GM21526 (cell line): ENCODE data around the gene KCTD21.
A peak's percentile ranks its signal among the peaks of the same experiment; 100 is the strongest.
"Not testable (repeated sequence)": the region's sequence is repeated elsewhere in the genome, so short reads cannot be mapped to it uniquely, and the experiment has no call there.

Experiments
- ATAC-seq: cut with Tn5 transposase; IDR thresholded peaks from one replicate; pipeline ENCODE4 v1.9.1; 2021; ENCODE audit warnings: moderate library complexity; ENCODE audit not compliant: unreplicated experiment, low FRiP score

The KCTD21 gene, protein sequence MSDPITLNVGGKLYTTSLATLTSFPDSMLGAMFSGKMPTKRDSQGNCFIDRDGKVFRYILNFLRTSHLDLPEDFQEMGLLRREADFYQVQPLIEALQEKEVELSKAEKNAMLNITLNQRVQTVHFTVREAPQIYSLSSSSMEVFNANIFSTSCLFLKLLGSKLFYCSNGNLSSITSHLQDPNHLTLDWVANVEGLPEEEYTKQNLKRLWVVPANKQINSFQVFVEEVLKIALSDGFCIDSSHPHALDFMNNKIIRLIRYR

DNA sequence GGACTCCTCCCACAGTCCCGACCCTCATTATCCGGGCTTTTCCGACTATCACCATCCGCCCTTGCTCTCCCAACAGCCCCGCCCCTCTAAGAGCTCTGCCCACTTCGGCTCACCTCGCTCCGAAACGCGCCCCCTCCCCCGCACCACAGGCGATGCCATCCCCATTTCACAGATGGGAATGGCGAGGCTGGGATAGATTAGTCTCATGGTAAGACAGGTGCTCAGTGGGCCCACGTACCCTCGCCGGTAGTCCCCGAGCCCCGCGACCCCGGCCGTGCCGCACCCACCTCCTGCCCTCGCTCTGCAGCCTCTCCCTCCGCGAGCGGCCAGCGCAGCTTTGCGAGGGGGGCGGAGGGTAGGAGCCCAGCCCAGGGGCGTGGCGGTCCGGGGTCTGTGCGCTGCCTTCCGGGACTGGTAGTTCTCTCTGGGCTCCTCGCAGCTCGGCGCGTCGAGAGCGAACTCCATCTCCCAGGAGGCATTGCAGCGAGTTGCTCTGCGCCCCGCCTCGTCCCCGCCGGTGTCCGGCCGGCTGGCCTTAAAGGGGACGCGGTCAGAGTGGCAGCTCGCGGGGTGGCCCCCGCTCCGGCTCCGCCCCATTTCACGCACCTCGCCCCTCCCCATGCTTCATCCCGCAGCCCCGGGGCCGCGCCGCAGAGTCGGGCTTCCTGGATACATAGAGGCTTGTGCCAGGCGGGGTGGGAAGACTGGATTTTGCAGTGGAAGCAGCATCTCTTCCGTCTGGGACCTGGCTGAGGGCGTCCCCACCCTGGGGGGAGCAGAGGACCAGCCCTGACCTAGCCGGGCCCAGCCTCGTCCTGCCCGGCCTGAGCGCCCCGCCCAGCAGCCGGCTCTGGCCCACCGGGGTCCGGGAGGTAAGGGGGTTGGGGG lies at the start of gene KCTD21, which contains the start of gene USP35:
Gene KCTD21 (minus strand): TSS at position 341 of the 888 bp plus-strand sequence. CDS start 14,072 bp downstream, outside the sequence.
Gene USP35 (plus strand): TSS at position 634 of the 888 bp plus-strand sequence. CDS start 7,327 bp downstream, outside the sequence.
- ATAC-seq = peak; percentile 96

DNA sequence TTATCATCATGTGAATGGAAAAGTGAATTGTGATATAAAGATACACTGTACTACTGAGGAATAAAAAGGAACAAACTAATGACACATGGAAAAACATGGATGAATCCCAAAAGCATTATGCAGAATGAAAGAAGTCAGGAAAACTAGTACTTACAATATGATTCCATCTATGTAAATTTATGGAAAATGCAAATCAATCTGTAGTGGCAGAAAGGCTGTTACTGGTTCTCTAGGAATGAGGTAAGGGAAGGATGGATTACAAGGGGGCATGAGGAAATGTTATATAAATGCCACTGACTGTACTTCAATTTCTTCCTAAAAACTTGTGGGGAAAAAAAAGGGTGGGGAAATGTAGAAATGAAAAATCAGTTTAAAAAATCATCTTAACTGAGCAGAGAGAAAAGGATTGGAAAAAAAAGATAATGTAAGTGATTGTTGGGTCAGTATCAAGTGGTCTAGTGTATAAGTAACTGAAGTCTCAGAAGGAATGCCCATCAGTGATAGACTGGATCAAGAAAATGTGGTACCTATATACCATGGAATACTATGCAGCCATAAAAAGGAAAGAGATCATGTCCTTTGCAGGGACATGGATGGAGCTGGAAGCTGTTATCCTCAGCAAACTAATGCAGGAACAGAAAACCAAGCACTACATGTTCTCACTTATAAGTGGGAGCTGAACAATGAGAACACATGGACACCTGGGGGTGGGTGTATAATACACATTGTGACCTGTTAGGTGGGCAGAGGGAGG lies 49.0 kb upstream of the KCTD21 start:
- ATAC-seq = no peak

DNA sequence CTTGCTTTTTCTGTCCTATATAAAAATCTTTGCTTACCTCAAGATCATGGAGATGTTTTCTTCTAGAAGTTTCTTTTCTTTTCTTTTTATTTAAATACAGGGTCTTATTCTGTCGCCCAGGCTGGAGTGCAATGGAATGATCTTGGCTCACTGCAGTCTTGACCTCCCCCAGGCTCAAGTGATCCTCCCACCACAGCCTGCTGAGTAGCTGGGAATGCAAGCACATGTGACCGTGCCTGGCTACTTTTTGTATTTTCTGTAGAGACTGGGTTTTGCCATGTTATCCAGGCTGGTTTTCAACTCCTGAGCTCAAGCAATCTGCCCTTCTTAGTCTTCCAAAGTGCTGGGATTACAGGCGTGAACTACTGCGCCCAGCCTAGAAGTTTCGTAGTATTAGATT lies 45.6 kb upstream of the KCTD21 start:
- no peak for ATAC-seq

DNA sequence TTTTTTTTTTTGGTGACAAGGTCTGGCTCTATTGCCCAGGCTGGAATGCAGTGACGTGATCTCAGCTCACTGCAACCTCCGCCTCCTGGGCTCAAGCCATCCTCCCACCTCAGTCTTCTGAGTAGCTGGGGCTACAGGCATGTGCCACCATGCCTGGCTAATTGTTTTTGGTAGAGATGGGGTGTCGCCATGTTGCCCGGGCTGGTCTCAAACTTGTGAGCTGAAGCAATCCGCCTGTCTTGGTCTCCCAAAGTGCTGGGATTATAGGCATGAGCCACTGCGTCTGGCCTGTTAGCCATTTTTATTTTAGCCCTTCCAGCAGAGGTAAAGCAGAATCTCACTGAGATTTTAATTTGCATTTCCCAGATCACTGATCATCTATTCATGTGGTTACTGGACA lies 44.6 kb upstream of the KCTD21 start:
- ATAC-seq = not testable (repeated sequence)

DNA sequence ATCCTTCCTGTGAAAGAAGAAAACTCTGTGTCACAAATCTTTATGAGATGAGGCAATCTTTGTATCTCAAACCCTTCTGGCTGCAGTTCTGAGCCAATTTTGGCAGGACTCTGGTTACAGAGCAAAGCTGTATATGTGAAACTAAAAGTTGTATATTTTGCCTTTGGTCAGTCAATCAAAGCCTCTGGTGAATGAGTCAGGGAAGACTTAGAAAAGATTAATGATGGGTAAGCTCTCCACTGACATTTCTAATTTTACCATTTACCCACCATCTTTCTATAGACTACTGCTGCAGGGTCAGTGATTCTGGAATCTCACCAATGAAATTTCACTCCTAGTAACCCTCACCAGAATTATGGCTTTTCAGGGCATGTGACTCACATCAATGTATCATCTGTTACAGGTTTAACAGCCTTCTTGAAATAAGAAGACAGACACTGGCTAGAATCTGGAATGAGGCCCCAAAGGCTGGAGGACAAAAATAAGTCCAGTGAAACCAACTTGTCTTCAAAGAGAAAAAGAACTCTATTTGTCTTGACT lies 43.6 kb upstream of the KCTD21 start:
- ATAC-seq = no peak

DNA sequence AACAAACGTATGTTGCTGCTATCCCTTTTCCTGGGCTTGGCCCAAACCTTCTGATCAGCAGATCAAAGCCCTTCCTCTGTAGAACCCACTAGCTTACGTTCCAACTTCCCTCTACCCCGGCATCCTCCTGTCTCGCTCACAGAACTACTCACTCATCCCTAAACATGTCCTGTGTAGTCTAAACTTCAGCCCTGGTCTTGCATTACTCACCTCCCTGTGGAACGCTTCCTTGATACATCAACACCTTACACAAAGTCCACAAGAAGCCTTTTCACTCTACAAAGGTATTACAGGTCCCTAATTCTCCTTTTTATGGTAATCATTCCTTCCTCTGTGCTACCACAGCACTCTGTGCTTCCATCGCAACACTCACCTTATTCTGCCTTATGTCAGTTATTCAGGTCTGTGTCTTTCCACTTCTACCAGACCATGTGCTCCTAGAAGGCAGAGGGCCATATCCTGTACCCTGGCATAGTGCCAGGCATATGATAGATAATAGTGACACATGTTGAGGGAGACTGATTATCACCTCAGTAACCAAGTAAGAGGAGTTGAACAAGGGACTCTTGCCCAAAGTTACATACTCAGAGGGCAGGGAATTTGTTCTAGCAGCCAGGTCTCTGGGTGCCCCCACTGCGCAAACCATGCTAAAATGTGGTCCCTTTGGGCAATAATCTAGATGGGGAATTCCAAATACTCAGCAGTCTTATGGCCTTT lies 41.9 kb upstream of the KCTD21 start:
- no peak for ATAC-seq

DNA sequence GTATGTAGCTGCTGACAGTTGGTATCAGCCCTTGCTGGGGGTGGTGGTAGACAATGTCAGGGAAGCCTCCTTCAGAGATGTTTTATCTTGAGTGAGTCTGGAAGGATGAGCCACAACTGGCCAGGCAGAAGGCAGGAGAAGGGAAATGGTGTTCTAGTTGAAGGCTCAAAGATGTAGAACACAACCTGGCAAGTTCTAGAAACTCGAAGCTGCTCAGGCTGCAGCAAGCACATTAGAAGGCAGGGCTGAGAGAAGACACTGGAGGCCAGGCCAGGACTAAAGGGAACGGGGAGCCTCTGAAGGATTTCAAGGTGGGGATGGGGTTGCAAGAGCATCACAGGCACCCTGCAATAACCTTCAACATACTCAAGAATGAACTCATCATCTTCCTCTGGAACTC lies 40.7 kb upstream of the KCTD21 start:
- ATAC-seq = no peak

DNA sequence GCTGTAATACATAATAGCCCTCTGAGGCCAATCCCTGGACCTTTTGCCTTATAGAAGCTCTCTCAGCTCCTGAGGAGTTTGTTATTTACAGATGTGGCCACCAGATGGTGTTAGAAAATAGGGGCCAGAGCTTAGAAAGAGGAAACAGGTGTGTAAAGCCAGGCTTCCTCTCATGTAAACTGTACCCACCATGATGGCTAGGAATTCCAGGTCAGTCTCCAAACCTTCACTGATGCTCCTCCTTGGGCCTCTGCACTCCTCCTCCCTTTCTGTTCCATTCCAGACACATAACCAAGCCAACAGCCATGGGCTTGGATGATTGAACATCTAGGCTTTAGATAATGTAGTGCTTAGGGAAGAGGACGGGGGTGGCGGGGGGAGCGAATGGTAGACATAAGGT lies 40.0 kb upstream of the KCTD21 start:
- peak; percentile 55 for ATAC-seq

DNA sequence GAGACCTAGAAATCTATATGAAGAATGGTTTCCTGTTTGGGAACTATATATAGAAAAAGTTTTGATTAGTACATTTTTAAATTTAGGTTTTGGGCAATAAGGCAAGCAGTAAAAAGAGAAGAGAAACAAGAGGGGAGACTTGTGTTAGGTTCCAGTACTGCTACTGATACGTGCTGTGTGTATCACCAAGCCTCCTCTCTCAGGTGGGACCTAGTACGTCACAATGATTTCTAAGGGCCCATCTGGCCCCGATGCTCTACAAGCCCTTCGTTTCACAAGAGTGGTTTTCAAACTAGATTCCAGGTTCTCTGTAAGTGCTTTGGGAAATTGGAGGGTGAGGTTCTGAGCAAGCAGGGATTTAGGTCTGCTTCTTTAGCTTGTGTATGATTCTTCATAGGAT lies 39.5 kb upstream of the KCTD21 start:
- peak; percentile 54 for ATAC-seq

DNA sequence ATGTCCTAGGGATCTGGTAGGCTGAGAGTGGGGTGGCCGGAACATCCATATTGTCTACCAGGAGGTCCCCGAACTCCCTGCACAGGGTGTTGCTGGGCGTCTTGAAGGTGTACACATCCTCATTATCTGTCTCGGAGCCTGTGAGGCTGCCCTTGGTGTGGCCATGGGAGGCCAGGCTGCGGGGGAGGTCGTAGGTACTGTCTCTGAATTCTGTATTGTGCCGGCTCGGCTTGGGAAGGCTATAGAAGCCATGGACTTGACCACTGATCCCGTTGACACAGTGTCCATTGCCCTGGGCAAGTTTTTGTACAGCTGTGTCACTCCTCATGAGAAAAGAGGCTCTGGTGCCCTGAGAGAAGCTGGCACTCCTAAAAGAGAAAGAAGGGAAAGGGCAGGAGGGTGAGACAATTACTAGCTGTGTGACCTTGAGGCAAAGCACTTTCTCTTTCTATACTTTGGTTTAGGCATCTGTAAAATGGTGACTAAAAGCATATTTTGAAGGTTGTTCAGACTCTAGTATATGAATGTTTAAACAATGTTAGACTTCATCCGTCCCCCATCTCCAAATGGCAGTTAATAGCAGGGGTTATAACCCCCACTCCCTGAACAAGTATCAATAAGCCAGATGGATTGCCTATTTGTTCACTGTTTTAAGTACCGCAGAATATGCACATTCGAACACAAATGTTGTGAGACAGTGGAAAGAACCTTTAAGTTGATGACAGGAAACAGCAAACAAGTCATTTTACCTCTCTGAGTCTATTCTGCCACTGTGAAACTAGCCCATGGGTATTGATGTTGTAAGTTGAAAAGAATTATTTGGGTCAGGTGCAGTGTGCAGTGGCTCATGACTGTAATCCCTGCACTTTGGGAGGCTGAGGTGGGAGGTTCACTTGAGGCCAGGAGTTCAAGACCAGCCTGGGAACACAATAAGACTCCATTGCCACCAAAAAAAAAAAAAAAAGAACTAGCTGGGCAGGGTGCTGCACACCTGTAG lies 38.6 kb upstream of the KCTD21 start:
- ATAC-seq = no peak

DNA sequence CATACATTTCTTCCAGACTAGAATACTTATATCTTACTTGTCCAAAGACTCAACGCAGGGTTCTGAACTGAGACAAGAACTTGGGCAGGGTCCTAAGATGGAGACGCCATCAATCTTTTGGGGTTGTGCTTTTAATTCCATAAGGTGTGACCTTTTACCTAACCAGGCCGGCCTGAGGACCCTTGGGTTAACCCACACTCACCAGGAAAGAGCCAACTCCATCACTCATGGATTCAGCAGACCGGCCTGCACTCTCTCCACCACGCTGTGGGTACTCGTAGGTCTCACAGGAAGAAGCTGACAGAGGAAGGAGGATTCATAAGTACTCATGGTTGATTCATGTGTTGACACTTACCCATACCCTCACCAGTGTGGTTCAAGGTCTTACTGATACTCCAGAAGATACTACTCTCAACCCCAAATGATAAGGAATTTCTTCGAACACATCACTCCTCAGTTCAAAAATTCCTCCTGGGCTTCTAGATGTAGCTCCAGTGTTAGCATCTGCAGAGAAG lies 36.5 kb upstream of the KCTD21 start:
- no peak for ATAC-seq

DNA sequence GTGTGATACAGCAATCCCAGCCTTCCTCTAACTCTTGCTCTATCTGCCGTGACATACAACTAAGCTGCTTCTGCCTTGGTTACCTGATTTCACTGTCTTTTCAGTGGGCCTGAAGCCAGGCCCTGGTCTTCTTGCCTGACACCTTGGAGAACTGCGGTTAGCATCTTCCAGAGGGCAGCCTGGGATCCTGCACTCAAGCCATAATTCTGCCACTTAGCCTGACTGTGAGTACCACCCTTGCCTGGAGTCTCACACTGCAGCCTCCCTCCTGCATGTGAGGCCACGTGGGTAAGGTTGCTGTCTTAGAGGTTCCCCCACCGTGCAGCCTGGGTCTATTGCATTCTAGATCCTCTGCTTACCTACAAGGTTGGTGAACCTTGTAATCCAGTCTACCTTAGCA lies 36.1 kb upstream of the KCTD21 start:
- ATAC-seq = no peak

DNA sequence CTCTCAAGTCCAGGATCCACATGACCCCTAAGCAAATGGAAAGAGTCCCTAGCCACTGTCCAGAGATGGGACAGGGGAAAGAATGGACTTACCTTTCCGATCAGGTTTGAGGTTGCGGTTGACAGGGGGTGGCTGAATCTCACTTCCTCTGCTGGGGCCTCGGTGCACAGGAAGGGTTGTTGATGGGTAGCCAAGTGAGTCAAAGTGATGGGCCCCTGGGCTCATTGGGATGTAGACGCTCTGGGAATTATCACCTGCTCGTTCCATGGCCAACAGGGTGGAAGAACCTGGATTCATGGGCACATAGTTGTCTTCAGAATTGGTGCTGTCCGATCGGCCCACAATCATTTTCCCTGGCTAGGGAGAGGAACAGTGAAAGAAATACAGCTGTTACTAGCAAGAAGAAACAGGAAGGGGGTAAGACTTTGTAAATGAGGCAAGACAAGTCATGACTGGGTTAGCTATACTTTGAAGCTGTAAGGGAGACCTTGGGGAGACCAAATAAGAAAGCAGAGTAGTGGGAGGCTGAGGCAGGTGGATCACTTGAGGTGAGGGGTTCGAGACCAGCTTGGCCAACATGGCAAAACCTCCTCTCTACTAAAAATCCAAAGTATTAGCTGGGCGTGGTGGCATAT lies 35.0 kb upstream of the KCTD21 start:
- ATAC-seq = peak; percentile 62

DNA sequence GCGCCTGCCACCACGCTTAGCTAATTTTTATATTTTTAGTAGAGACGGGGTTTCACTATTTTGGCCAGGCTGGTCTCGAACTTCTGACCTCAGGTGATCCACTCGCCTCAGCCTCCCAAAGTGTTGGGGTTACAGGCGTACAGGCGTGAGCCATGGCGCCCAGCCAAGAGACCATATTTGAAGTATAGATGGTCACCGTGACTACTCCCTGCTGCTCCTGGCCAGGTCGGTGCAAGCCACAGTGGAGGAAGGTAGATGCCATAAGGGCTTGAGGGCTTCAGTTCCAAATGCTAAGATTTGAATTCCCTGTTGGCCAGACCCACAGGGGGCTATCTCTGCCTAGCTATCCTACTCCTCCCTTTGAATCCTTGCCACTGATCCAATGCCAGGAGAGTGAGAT lies 34.3 kb upstream of the KCTD21 start:
- ATAC-seq = not testable (repeated sequence)

DNA sequence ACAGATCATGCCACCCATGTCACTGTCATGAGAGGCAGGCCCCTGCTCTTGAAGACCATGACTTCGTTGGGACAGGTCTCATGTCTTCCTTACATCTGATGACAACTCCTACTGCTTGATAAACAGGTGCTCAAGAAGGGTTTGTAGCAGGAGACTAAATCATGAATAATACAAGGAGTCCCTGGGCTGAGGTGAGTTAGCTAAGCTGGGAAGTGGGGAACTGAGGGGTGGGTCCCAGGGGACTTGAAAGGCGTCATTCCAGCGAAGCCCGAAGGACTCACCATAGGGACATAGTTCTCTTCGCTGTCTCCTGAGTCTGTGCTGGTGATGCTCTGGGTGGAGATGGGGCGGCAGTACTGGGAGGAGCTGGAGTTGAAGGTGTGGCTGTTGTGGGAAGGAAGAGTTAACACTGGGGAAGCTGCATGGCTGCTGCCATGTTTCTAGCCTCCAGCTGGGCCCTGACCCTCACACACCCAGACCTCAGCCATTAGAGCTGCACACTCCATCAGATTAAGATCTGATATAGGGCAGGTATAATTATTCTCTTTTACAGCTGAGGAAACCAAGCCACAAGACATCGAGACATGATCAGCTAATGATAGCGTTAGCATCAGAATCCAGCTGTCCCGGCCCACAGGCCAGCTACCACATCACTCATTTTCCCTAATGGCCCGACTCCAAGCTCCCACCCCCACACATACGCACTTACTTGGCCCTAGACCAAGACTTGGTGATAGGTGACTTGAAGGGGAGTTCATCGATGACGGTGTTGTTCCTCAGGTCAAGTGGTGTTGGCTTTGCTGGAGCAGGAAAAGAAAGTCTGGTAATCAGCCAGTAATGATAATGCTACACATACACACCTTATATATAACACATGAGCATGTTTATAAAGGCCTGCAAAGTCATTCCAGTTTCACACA lies 33.2 kb upstream of the KCTD21 start:
- ATAC-seq = no peak

DNA sequence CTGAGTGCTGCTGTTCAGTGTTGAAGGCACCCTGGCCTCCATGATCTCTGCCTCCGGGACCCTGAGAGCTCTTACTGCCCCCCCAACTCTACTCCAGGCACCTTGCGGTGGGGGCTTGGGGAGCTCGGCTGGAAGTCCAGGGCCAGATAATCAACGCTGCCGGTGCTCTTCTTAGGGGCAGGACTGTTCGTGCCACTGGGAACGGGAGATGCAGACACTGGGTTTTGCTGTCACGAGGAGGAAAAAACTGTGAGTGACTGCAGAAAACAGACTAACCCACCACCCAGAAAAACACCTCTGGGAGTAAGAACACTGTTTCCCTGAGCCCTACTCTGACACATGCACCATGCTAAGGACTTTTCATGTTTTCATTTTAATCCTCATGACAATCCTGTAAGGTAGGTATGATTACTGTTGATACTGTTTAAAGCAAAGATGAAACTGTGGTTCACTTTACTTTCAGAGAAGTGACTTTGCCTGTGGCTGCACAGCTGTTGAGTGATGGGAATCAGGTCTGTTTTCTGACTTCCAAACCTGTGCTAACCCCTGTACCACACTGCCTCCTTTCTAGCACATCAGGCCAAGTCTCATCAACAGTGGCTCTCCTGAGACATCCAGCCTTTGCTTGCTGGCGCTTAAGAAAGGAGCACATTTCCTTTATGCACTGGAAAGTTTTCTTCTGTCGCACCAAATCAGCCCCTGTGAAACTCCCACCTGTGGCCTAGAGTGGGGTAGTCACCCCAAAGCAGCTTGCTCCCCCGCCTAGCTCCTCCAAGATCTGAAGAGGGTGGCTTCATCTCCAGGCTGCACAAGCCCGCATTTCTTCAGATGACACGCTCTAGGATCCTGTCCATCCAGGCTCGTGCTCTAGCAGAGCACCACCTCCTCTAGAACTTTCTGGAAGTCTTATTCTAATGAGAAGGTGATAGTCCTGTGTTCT lies 32.1 kb upstream of the KCTD21 start:
- ATAC-seq = no peak
